GM06990 (cell line): ENCODE results near the gene ARL5B.

Experiments
- DNase-seq: peaks from one replicate; pipeline ENCODE4 v3.0.0-alpha.2; 2011; ENCODE audit not compliant: insufficient read length; ENCODE audit errors: extremely low read depth
- H3K27me3 ChIP-seq: replicated peaks from 2 replicates; pipeline ENCODE4 v1.6.0; 2011; ENCODE audit warnings: low read length; ENCODE audit not compliant: control insufficient read depth, insufficient read depth
- H3K36me3 ChIP-seq: 2 replicates; pipeline ENCODE4 v1.5.1; 2011; ENCODE audit warnings: low read length; ENCODE audit not compliant: control insufficient read depth, insufficient read depth
- H3K4me3 ChIP-seq: replicated peaks from 2 replicates; pipeline ENCODE4 v1.5.1; 2011; ENCODE audit warnings: low read depth, mild to moderate bottlenecking, control low read depth, low read length
- CTCF ChIP-seq: IDR thresholded peaks from 2 replicates; pipeline ENCODE4 v1.5.1; 2011; ENCODE audit warnings: low read length, control low read depth, mild to moderate bottlenecking, inconsistent platforms; ENCODE audit not compliant: insufficient read depth, poor library complexity, severe bottlenecking

The ARL5B gene

GRCh38 chr10:18664841-18665478, 5.7 kb downstream of the ARL5B start:
- DNase-seq, result no peak
- H3K27me3 ChIP-seq, result no peaks in the 10 kb centered on the region
- TF ChIP-seq CTCF, result no peak
- peaks cover 1% of the 10 kb centered on the region; the same call in 1 of the 2 replicates for H3K36me3 ChIP-seq
- H3K4me3 ChIP-seq, result no peak overlapping the region

GRCh38 chr10:18665815-18666558, 6.8 kb downstream of the ARL5B start:
- Histone ChIP-seq H3K4me3 (no peak overlapping the region), H3K27me3 (no peaks in the 10 kb centered on the region), H3K36me3 (peaks cover 1% of the 10 kb centered on the region; the same call in 1 of the 2 replicates)
- no peak for DNase-seq
- TF ChIP-seq CTCF, result no peak

- Histone ChIP-seq H3K36me3 (peaks cover 1% of the 10 kb centered on the region; the same call in 1 of the 2 replicates), H3K27me3 (no peaks in the 10 kb centered on the region), H3K4me3 (no peak overlapping the region)
- no peak for TF ChIP-seq CTCF
- no peak for DNase-seq
Measured at GRCh38 chr10:18666810-18667209, 7.6 kb downstream of the ARL5B start.

- no peak for DNase-seq
Measured at GRCh38 chr10:18668026-18668425, 8.8 kb downstream of the ARL5B start.

GRCh38 chr10:18675086-18675801, 16.0 kb downstream of the ARL5B start:
- no peak for DNase-seq
- Histone ChIP-seq H3K4me3 (no peak overlapping the region), H3K27me3 (no peaks in the 10 kb centered on the region), H3K36me3 (peaks cover 2% of the 10 kb centered on the region)
- TF ChIP-seq CTCF, result no peak

More at GRCh38 chr10:18668026-18668425, 8.8 kb downstream of the ARL5B start:
- Histone ChIP-seq H3K4me3 (no peak overlapping the region), H3K36me3 (peaks cover 1% of the 10 kb centered on the region; the same call in 1 of the 2 replicates), H3K27me3 (no peaks in the 10 kb centered on the region)
- no peak for TF ChIP-seq CTCF
